Stomach (tissue), 4 donors: Measurements from ENCODE around the gene CPVL.
"Not testable (repeated sequence)": the region's sequence is repeated elsewhere in the genome, so short reads cannot be mapped to it uniquely, and the experiment has no call there.

Experiments
- EP300 ChIP-seq: sonication (generic); formaldehyde crosslinking; IDR thresholded peaks from one replicate; pipeline ENCODE4 v1.6.1; 2017; ENCODE audit warnings: antibody characterized with exemption
- POLR2A ChIP-seq, 4 donors: fragments of 450-650 bp; IDR thresholded peaks; one replicate each; pipeline ENCODE4 v1.6.1; 2016; ENCODE audit warnings: antibody characterized with exemption in 4 of 4, control low read depth in 2 of 4, mild to moderate bottlenecking in 1 of 4, moderate library complexity in 1 of 4
- TF ChIP-seq, protein P1 (sequence below), 7 experiments: fragments of 450-650 bp in 4 of 7; fragments of 200-600 bp in 3 of 7; sonication (generic) in 3 of 7; IDR thresholded peaks; one replicate each; pipeline ENCODE4 v1.5.1; 2016 to 2019; ENCODE audit warnings: antibody characterized with exemption in 7 of 7, control low read depth in 2 of 7, mild to moderate bottlenecking in 1 of 7

DNA sequence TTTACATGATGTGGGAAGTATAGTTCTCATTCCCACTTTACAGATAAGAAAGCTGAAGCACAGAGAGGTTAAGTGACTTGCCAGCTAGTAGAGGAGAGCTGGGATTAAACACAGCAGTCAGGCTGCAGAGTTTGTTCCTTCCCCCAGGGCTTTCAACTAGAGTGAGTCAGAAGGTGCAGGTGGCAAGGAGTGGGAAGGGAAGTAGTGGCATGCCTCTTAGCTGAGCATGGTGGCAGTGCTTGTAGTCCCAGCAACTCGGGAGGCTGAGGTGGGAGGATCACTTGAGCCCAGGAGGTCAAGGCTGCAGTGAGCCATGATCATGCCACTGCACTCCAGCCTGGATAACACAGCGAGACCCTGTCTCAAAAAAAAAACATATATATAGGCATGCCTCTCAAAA, 32.1 kb downstream of the CPVL start:
- TF ChIP-seq, protein P1, sequence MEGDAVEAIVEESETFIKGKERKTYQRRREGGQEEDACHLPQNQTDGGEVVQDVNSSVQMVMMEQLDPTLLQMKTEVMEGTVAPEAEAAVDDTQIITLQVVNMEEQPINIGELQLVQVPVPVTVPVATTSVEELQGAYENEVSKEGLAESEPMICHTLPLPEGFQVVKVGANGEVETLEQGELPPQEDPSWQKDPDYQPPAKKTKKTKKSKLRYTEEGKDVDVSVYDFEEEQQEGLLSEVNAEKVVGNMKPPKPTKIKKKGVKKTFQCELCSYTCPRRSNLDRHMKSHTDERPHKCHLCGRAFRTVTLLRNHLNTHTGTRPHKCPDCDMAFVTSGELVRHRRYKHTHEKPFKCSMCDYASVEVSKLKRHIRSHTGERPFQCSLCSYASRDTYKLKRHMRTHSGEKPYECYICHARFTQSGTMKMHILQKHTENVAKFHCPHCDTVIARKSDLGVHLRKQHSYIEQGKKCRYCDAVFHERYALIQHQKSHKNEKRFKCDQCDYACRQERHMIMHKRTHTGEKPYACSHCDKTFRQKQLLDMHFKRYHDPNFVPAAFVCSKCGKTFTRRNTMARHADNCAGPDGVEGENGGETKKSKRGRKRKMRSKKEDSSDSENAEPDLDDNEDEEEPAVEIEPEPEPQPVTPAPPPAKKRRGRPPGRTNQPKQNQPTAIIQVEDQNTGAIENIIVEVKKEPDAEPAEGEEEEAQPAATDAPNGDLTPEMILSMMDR (IDR thresholded peaks at IDR 0.05), result not testable (repeated sequence)
- TF ChIP-seq EP300; POLR2A (IDR thresholded peaks at IDR 0.05): not testable (repeated sequence)
